Breast epithelium (tissue), 3 donors: ENCODE data around the gene FOXC1.

ENCODE experiments used
- POLR2A ChIP-seq: fragments of 450-650 bp; IDR thresholded peaks from one replicate; pipeline ENCODE4 v1.6.1; 2016; ENCODE audit warnings: antibody characterized with exemption, mild to moderate bottlenecking, moderate library complexity
- POLR2AphosphoS5 ChIP-seq, 3 donors: sonication (generic); formaldehyde crosslinking; IDR thresholded peaks; one replicate each; pipeline ENCODE4 v1.6.1; 2017; ENCODE audit warnings: antibody characterized with exemption in 3 of 3

GRCh38 chr6:1625794-1626435, 16.2 kb downstream of the FOXC1 start:
- no peak for TF ChIP-seq POLR2AphosphoS5 (IDR thresholded peaks at IDR 0.05)
- TF ChIP-seq POLR2A, result no peak
